Measurements from ENCODE around the gene RAB37. TPM values are rescaled to one million over a fixed set of nuclear protein-coding genes. Genes with fewer than 3 reads are reported as not detected.

RAB37 gene
- total RNA-seq, 4 donors from 2014 or later = 0.24 to 3.7 (median 0.43) TPM

GRCh38 chr17:74768069-74768762 lies 31.2 kb downstream of the RAB37 start:
- intact Hi-C loops (cut with DNase I; ENCODE audit: low total_unique reads) (no loop called here), in situ Hi-C loops (cut with MboI; ENCODE audit: low sequenced_read_pairs in 4 of 4) (no loop called here)
- peaks cover 0 to 28% of the 10 kb centered on the region in 2 donors for H3K36me3 ChIP-seq
- H3K27me3 ChIP-seq = no peaks in the 10 kb centered on the region
- TF ChIP-seq CTCF (IDR thresholded peaks at IDR 0.05 in 4 of 5, conservative IDR thresholded peaks at IDR 0.05 in 1 of 5) (no peak), POLR2A (IDR thresholded peaks at IDR 0.05) (peak in 1 of 2 donors; percentile 1)
- H3K9me3 ChIP-seq = no peaks in the 10 kb centered on the region
- DNase-seq (peak; percentile 67 to 81), ATAC-seq (peak; percentile 80 to 85)
- peaks cover 12% of the 10 kb centered on the region in 2 donors for H3K4me1 ChIP-seq
- H3K27ac ChIP-seq = peak overlapping the region; percentile 55 to 68 (median 61)
- H3K4me3 ChIP-seq = no peak overlapping the region

GRCh38 chr17:74768763-74769114 lies 31.7 kb downstream of the RAB37 start:
- in situ Hi-C loops (cut with MboI; ENCODE audit: low sequenced_read_pairs in 4 of 4) = no loop called here
- H3K27ac ChIP-seq = peak overlapping the region; percentile 55 to 68 (median 61)
- peaks cover 0 to 32% of the 10 kb centered on the region in 2 donors for H3K36me3 ChIP-seq
- intact Hi-C loops (cut with DNase I; ENCODE audit: low total_unique reads) = no loop called here
- no peaks in the 10 kb centered on the region for H3K27me3 ChIP-seq
- ATAC-seq (peak in 1 of 2 donors; percentile 34), DNase-seq (no peak)
- H3K9me3 ChIP-seq = no peaks in the 10 kb centered on the region
- H3K4me3 ChIP-seq = no peak overlapping the region
- TF ChIP-seq CTCF (IDR thresholded peaks at IDR 0.05 in 4 of 5, conservative IDR thresholded peaks at IDR 0.05 in 1 of 5) (no peak), POLR2A (IDR thresholded peaks at IDR 0.05) (peak in 1 of 2 donors; percentile 3)
- H3K4me1 ChIP-seq = peaks cover 12% of the 10 kb centered on the region in 2 donors

GRCh38 chr17:74769266-74769855 lies 32.3 kb downstream of the RAB37 start:
- intact Hi-C loops (cut with DNase I; ENCODE audit: low total_unique reads) (no loop called here), in situ Hi-C loops (cut with MboI; ENCODE audit: low sequenced_read_pairs in 4 of 4) (no loop called here)
- Histone ChIP-seq H3K9me3 (no peaks in the 10 kb centered on the region), H3K4me3 (no peak overlapping the region), H3K27ac (peak overlapping the region in 1 of 4 donors; percentile 66), H3K4me1 (peaks cover 12% of the 10 kb centered on the region in 2 donors), H3K27me3 (no peaks in the 10 kb centered on the region), H3K36me3 (peaks cover 0 to 32% of the 10 kb centered on the region in 2 donors)
- TF ChIP-seq POLR2A (IDR thresholded peaks at IDR 0.05) (no peak), CTCF (IDR thresholded peaks at IDR 0.05 in 4 of 5, conservative IDR thresholded peaks at IDR 0.05 in 1 of 5) (no peak)
- ATAC-seq = no peak
- no peak for DNase-seq

- Histone ChIP-seq H3K27ac (no peak overlapping the region), H3K27me3 (no peaks in the 10 kb centered on the region), H3K9me3 (no peaks in the 10 kb centered on the region), H3K4me1 (peaks cover 13 to 15% of the 10 kb centered on the region in 2 donors), H3K4me3 (no peak overlapping the region), H3K36me3 (peaks cover 0 to 32% of the 10 kb centered on the region in 2 donors)
- in situ Hi-C loops (cut with MboI; ENCODE audit: low sequenced_read_pairs in 4 of 4) (no loop called here), intact Hi-C loops (cut with DNase I; ENCODE audit: low total_unique reads) (loop anchor here (1.0 to 10.0 kb wide), 3 partner anchors 26 to 555 kb away; partner anchors contain the start of gene TTYH2)
- DNase-seq = no peak
- ATAC-seq = no peak
- TF ChIP-seq POLR2A (IDR thresholded peaks at IDR 0.05) (no peak), CTCF (IDR thresholded peaks at IDR 0.05 in 4 of 5, conservative IDR thresholded peaks at IDR 0.05 in 1 of 5) (no peak)
Observed at GRCh38 chr17:74769856-74770497, 32.9 kb downstream of the RAB37 start.

Data from gastrocnemius medialis (tissue), 4 donors.